OCI-LY7 (cell line): ENCODE data around the gene ABO.
"Not testable (repeated sequence)": the region's sequence is repeated elsewhere in the genome, so short reads cannot be mapped to it uniquely, and the experiment has no call there.

Experiments
- EZH2phosphoT487 ChIP-seq: fragments of 200-600 bp; sonication (generic); IDR thresholded peaks from 2 replicates; pipeline ENCODE4 v1.6.1; 2018; ENCODE audit warnings: low read depth, borderline replicate concordance, mild to moderate bottlenecking, mixed run types, antibody characterized with exemption, low read length, moderate library complexity, mixed read lengths
- TF ChIP-seq, protein P1 (sequence below): fragments of 200-600 bp; sonication (generic); conservative IDR thresholded peaks from 2 replicates; pipeline ENCODE4 v1.5.1; 2014; ENCODE audit warnings: mild to moderate bottlenecking, antibody characterized with exemption, low read length, moderate library complexity, mixed read lengths

DNA sequence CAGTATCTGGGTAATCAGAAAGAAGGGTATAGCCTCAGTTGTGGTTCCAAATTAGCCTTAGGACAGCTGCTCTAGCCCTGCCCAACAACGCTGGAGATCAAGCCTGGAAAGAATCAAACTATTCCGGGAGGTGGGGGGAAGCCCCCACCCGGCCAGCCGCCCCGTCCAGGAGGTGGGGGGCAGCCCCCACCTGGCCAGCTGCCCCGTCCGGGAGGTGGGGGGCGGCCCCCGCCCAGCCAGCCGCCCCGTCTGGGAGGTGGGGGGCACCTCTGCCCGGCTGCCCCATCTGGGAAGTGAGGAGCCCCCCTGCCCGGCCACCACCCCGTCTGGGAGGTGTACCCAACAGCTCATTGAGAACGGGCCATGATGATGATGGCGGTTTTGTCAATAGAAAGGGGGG, 25.0 kb upstream of the ABO start:
- not testable (repeated sequence) for TF ChIP-seq EZH2phosphoT487
- TF ChIP-seq, protein P1, sequence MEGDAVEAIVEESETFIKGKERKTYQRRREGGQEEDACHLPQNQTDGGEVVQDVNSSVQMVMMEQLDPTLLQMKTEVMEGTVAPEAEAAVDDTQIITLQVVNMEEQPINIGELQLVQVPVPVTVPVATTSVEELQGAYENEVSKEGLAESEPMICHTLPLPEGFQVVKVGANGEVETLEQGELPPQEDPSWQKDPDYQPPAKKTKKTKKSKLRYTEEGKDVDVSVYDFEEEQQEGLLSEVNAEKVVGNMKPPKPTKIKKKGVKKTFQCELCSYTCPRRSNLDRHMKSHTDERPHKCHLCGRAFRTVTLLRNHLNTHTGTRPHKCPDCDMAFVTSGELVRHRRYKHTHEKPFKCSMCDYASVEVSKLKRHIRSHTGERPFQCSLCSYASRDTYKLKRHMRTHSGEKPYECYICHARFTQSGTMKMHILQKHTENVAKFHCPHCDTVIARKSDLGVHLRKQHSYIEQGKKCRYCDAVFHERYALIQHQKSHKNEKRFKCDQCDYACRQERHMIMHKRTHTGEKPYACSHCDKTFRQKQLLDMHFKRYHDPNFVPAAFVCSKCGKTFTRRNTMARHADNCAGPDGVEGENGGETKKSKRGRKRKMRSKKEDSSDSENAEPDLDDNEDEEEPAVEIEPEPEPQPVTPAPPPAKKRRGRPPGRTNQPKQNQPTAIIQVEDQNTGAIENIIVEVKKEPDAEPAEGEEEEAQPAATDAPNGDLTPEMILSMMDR = not testable (repeated sequence)
